ENCODE measurements around the gene JOSD2.

JOSD2 gene

GRCh38 chr19:50480281-50481111, 30.5 kb downstream of the JOSD2 start:
- H3K4me2 ChIP-seq (ENCODE audit: low read depth, low read length), result no peak overlapping the region
- H3K9me3 ChIP-seq (replicated peaks; ENCODE audit: insufficient read depth, low read length), result no peaks in the 10 kb centered on the region
- H3F3A ChIP-seq (ENCODE audit: insufficient read depth, low read length), result peaks cover 5% of the 10 kb centered on the region; the same call in 1 of the 2 replicates
- H3K4me3 ChIP-seq (ENCODE audit: low read length), result no peak overlapping the region
- H3K9ac ChIP-seq (ENCODE audit: low read length), result no peak overlapping the region
- no peak overlapping the region for H3K27ac ChIP-seq (ENCODE audit: low read length)
- H4K20me1 ChIP-seq (ENCODE audit: insufficient read depth, low read length), result peaks cover 3% of the 10 kb centered on the region; the same call in 1 of the 2 replicates
- H3K79me2 ChIP-seq (ENCODE audit: low read length), result peaks cover 31% of the 10 kb centered on the region
- H3K4me1 ChIP-seq (ENCODE audit: low read length), result no peaks in the 10 kb centered on the region
- H3K27me3 ChIP-seq (replicated peaks; ENCODE audit: insufficient read depth, low read length), result no peaks in the 10 kb centered on the region
- no peak overlapping the region for H2AFZ ChIP-seq (ENCODE audit: low read length)
- 0 out of 2 replicates have a peak, but pooled peaks cover 5% of the 10 kb centered on the region for H3K36me3 ChIP-seq (replicated peaks; ENCODE audit: insufficient read depth, low read length)
- no peak for DNase-seq
- TF ChIP-seq EZH2 (optimal IDR thresholded peaks at IDR 0.05; ENCODE audit: low read depth, low read length) (no peak), CTCF (IDR thresholded peaks at IDR 0.05; ENCODE audit: low read length) (no peak), EZH2phosphoT487 (IDR thresholded peaks at IDR 0.05; ENCODE audit: low read length) (no peak)
- H3K9me2 ChIP-seq (replicated peaks; ENCODE audit: insufficient read depth, low read length), result no peaks in the 10 kb centered on the region

- Histone ChIP-seq H3F3A (ENCODE audit: insufficient read depth, low read length) (peaks cover 5% of the 10 kb centered on the region; the same call in 1 of the 2 replicates), H4K20me1 (ENCODE audit: insufficient read depth, low read length) (peaks cover 3% of the 10 kb centered on the region; the same call in 1 of the 2 replicates), H3K27me3 (replicated peaks; ENCODE audit: insufficient read depth, low read length) (no peaks in the 10 kb centered on the region), H3K9ac (ENCODE audit: low read length) (no peak overlapping the region), H3K4me2 (ENCODE audit: low read depth, low read length) (no peak overlapping the region), H3K4me1 (ENCODE audit: low read length) (no peaks in the 10 kb centered on the region), H3K9me3 (replicated peaks; ENCODE audit: insufficient read depth, low read length) (no peaks in the 10 kb centered on the region), H3K36me3 (replicated peaks; ENCODE audit: insufficient read depth, low read length) (0 out of 2 replicates have a peak, but pooled peaks cover 5% of the 10 kb centered on the region), H3K79me2 (ENCODE audit: low read length) (peaks cover 31% of the 10 kb centered on the region), H3K27ac (ENCODE audit: low read length) (no peak overlapping the region), H2AFZ (ENCODE audit: low read length) (no peak overlapping the region), H3K9me2 (replicated peaks; ENCODE audit: insufficient read depth, low read length) (no peaks in the 10 kb centered on the region), H3K4me3 (ENCODE audit: low read length) (no peak overlapping the region)
- TF ChIP-seq EZH2phosphoT487 (IDR thresholded peaks at IDR 0.05; ENCODE audit: low read length), result no peak
- TF ChIP-seq EZH2 (optimal IDR thresholded peaks at IDR 0.05; ENCODE audit: low read depth, low read length), result no peak
- TF ChIP-seq CTCF (IDR thresholded peaks at IDR 0.05; ENCODE audit: low read length), result no peak
- no peak for DNase-seq
Observed at GRCh38 chr19:50479761-50480251, 31.2 kb downstream of the JOSD2 start.

GRCh38 chr19:50478901-50479715, 31.9 kb downstream of the JOSD2 start:
- peaks cover 5% of the 10 kb centered on the region; the same call in 1 of the 2 replicates for H3F3A ChIP-seq (ENCODE audit: insufficient read depth, low read length)
- peaks cover 3% of the 10 kb centered on the region; the same call in 1 of the 2 replicates for H4K20me1 ChIP-seq (ENCODE audit: insufficient read depth, low read length)
- H3K27me3 ChIP-seq (replicated peaks; ENCODE audit: insufficient read depth, low read length), result no peaks in the 10 kb centered on the region
- peaks cover 31% of the 10 kb centered on the region for H3K79me2 ChIP-seq (ENCODE audit: low read length)
- no peak overlapping the region for H3K27ac ChIP-seq (ENCODE audit: low read length)
- H3K4me2 ChIP-seq (ENCODE audit: low read depth, low read length), result no peak overlapping the region
- H3K9ac ChIP-seq (ENCODE audit: low read length), result no peak overlapping the region
- TF ChIP-seq CTCF (IDR thresholded peaks at IDR 0.05; ENCODE audit: low read length), result peak; percentile 47
- TF ChIP-seq EZH2phosphoT487 (IDR thresholded peaks at IDR 0.05; ENCODE audit: low read length), result no peak
- no peak for TF ChIP-seq EZH2 (optimal IDR thresholded peaks at IDR 0.05; ENCODE audit: low read depth, low read length)
- H3K36me3 ChIP-seq (replicated peaks; ENCODE audit: insufficient read depth, low read length), result 0 out of 2 replicates have a peak, but pooled peaks cover 5% of the 10 kb centered on the region
- H3K4me3 ChIP-seq (ENCODE audit: low read length), result no peak overlapping the region
- no peak for DNase-seq
- H2AFZ ChIP-seq (ENCODE audit: low read length), result no peak overlapping the region
- no peaks in the 10 kb centered on the region for H3K9me2 ChIP-seq (replicated peaks; ENCODE audit: insufficient read depth, low read length)
- H3K9me3 ChIP-seq (replicated peaks; ENCODE audit: insufficient read depth, low read length), result no peaks in the 10 kb centered on the region
- H3K4me1 ChIP-seq (ENCODE audit: low read length), result no peaks in the 10 kb centered on the region
